Stimulated activated CD8-positive, alpha-beta memory T cell treated with anti-CD3 and anti-CD28 coated beads, Interleukin-4, amount 100 ng/mL, for 24 hours (primary cell): ENCODE measurements around the gene PRKACA.

Experiments
- DNase-seq: peaks from one replicate; pipeline ENCODE4 v3.0.0-alpha.2; 2020; ENCODE audit warnings: low read depth

PRKACA gene

DNA sequence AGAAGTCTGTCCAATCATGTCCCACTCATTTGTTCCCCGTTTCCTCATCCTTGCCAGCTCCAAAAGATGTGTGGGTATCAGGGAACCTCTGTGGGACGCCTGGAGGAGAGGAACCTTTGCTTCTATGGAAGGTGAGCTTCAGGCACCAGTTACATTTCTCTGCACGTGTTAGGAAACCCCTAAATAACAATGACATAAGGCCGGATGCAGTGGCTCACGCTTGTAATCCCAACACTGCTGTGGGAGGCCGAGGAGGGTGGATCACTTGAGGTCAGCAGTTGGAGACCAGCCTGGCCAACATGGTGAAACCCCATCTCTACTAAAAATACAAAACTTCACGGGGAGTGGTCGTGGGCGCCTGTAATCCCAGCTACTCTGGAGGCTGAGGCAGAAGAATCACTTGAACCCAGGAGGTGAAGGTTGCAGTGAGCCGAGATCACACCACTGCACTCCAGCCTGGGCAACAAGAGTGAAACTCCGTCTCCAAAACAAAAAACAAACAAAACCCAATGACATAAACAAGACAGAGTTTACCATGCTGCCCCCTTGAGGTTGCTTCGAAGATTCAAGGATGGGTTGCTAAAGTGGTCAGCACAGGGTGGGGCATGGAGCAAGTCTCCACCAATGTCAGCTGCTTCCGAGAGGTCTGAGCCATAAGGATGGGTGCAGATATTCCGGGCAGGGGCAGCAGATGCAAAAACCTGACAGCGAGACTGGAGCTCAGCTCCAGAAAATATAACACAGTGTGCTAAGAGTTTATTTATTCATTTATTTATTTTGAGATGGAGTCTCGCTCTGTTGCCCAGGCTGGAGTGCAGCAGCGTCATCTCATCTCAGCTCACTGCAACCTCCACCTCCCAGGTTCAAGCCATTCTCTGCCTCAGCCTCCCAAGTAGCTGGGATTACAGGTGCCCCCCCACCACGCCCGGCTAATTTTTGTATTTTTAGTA, 74.6 kb downstream of the PRKACA start:
- DNase-seq = peak; percentile 19
